ENCODE results near the gene HOXB6.

- TF ChIP-seq CTCF (IDR thresholded peaks at IDR 0.05): no peak
- no peak for TF ChIP-seq POLR2A (IDR thresholded peaks at IDR 0.05)
Observed at GRCh38 chr17:48605409-48605919, 678 bp upstream of the HOXB6 start.

All from adrenal gland (tissue), 5 donors.